Right renal cortex interstitium (tissue), 3 donors: ENCODE measurements around the gene CCDC197. TPM values are rescaled to one million over a fixed set of nuclear protein-coding genes. Genes with fewer than 3 reads are reported as not detected.

Source experiments
- DNase-seq, 3 donors: peaks; one replicate each; pipeline ENCODE4 v3.0.0-alpha.2; 2013; ENCODE audit warnings: low read depth in 3 of 3, low spot score in 2 of 3
- polyA plus RNA-seq, 3 donors: library from polyadenylated mRNA; unstranded; fragments of 120-200 nt; gene quantifications; one replicate each; pipeline ENCODE4 v1.2.1, GENCODE V29; 2013; ENCODE audit not compliant: insufficient read length in 3 of 3

Gene CCDC197
- polyA plus RNA-seq = not detected

DNA sequence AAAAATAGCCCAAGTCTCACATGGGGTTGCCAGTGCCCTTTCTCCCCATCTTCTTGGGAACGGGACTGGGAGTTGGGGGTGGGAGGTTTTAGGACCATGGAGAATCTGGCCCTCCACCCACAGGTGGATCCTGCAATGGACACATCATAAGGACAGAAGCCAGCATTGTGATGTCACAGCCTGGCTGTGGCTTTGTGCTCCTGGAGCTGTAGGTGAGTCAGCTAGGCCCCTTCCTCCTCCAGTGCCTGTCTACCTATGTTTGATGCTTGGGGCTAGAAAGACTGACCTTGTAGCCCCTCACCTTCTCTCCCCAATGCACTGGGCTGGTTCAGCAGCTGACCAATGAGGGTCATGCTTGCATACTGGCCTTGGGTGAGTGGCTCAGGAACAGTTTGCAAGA is at the start of gene CCDC197:
CCDC197 (plus strand) TSS at position 220 of the 400 bp plus-strand sequence. CDS start 831 bp downstream, outside the sequence.
- DNase-seq = no peak

DNA sequence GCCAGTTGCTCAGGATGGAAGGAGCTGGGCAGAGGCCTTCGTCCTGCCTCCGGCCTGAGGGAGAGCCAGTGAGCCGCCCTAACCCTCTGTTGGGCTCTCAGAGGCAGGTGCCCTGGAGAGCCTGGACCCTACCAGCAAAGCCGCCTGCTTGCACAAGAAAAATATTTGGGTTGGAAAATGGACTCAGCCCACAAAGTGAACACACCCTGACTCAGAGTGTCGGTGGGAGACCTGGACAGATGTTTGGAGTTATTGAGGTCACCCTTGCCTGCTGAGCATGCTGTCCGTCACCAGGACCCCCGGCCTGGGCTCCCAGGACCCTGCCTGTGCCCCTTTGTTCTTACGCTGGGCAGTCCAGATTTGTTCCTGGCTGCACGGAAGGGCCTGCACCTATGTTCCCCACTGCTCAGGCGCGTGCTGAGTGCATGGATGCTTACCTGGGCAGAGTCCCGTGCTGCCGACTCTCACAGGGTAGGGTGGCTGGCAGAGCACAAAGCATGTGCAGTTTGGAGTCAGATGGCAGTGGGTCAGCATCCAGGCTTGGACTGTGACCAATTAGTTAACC is 47.5 kb upstream of the CCDC197 start:
- no peak for DNase-seq

DNA sequence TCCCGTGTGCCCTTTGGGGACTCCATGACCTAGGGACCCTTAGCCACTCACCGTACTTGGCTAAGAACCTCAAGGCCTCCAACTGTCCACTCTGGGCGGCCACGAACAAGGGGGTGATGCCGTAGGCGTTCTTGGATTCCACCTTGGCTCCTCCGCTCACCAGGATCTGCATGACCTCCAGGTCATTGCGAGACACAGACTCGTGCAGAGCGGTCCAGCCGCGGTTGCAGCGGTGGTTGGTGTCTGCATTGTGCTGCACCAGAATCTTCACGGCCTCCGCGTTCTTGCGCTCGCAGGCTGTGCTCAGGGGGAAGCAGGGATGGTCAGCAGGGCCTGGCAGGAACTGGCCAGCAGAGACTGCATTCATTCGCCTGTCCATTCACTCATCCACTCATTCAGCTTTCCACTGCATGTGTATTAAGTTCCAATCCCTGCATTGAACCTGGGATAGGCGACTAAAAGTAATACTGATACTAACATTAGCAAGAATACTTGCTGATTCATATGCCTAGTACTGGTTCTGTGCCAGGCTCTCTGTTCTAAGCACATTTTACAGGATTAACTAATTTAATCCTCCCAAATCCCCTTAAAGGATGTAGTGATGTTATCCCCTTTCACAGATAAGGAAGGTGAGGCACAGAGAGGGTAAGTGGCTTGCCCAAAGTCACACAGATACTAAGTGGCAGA is 46.0 kb upstream of the CCDC197 start:
- no peak for DNase-seq

DNA sequence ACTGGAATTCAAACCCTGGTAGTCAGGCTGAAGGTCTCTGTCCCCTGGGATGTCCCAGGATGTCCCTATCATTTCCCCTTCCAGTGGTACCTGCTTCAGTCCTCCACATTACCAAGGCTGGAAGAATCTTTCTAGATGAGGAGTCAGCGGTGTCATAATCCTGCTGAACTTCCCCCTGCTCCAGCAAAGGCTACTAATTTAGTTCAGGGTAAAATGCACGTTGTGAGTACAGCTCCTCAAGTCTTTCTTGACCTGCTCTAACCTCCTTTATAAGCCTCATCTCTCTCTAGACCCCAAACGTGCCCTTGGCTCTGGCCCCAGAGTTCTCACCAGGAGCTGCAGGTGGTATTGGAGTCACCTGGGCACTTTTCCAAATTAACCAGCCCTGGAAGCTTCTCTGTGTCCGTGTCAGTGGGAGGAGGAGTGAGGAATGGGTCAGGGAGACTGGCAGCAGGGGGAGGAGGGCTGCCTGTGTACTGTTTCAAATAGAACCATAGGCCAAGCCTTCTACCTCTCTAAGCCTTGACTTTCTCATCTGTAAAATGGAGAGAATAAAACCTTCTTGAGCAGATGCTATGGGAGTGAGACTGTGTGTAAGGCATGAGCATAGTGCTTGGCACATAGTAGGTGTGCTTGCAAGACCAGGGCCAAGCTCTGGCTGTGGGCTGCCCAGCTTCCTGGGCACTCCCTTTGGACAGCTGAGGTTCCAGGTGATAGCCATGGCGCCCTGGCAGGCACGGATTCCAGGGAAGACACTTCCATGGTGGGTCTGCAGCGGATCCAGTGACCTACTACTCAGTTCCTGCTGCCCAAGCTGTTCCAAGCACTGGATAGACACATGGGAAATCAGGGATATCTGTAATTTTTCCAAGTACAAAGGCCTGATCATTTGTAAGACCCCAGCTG is 45.2 kb upstream of the CCDC197 start:
- DNase-seq = no peak

DNA sequence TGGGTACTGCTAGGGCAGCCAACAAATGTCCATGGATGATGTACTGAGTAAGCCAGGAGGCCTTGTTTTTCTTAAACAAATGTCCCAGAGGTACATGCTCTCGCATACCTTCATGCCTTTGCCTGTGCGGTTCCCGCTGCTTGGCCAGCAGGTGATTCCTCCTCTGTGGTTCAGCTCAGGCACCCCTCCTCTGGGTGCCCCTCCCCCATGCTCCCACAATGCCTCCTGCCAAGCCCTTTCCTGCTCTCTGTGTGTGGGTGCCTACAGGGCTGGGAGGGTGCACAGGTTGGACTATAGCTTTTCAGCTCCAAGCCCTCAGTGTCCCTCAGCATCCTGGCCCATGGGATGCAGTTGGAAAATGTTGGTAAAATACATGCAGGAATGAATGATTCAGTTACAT is 44.3 kb upstream of the CCDC197 start:
- no peak for DNase-seq

DNA sequence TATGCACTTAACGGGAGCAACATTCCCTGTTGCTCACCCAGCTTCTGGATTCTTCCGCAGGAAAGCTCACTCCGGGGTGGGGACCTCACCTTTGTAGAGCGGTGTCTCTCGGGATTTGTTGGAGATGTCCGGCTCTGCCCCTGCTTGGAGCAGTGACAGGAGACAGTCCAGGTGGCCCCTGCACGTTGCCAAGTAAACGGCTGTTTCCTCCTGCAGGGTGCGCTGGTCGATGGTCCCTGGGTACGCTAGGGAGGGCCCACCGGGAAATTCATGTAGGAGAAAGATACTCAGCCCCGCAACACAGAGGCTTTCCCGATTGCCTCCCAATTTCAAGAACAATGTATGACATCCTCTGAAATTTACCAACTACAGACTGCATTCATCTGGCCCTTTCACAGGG is 43.8 kb upstream of the CCDC197 start:
- DNase-seq = no peak

DNA sequence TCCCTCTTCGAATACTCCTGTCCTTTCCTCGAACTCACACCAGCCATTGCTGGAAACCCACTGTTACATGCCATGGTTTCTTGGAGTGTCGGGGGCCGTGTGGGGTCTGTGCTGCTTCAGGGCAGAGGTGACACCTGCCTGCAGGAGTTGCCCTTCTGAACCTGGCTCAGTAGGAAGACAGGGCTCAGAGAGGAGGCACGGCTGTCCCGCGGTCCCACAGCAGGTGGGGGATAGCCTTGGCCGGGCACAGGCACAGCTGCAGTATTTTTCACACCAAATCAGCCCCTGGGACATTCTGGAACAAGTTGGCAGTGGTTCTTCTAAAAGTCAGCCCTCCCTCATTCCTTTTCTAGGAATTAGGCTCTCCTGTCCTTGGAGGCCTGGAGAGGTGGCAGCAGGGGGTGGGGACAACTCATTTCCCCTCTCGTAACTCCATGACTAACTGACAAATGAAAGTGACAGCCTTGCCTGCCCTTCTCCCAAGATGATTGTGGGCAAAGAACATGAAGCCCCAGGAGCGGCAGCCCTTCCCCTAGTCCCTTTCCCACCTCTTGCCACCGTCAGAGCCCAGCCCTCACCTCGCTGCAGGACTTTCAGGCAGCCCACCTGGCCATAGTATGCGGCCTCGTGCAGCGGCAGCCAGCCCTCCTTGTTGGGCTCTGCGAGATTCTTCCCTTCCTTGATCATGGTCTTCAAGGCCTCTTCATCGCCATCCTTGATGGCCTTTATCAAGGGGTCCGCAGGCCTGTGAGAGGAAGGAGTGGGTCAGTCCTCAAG is 43.2 kb upstream of the CCDC197 start:
- DNase-seq = no peak

DNA sequence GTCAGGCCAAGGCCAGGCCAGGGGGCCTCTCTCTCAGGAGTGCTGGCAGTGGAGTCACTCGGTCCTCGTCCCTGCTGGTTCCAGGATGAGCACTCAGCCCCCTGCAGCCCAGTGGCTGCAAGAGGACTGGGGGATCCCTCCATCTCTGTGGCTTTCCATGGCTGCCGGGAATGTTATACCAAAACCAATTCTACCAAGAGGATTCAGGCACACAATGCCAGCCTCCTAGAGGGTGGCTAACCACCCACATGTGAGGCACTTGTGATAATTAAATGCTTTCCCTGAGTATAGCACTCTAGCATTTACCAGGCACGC is 42.6 kb upstream of the CCDC197 start:
- DNase-seq = no peak

DNA sequence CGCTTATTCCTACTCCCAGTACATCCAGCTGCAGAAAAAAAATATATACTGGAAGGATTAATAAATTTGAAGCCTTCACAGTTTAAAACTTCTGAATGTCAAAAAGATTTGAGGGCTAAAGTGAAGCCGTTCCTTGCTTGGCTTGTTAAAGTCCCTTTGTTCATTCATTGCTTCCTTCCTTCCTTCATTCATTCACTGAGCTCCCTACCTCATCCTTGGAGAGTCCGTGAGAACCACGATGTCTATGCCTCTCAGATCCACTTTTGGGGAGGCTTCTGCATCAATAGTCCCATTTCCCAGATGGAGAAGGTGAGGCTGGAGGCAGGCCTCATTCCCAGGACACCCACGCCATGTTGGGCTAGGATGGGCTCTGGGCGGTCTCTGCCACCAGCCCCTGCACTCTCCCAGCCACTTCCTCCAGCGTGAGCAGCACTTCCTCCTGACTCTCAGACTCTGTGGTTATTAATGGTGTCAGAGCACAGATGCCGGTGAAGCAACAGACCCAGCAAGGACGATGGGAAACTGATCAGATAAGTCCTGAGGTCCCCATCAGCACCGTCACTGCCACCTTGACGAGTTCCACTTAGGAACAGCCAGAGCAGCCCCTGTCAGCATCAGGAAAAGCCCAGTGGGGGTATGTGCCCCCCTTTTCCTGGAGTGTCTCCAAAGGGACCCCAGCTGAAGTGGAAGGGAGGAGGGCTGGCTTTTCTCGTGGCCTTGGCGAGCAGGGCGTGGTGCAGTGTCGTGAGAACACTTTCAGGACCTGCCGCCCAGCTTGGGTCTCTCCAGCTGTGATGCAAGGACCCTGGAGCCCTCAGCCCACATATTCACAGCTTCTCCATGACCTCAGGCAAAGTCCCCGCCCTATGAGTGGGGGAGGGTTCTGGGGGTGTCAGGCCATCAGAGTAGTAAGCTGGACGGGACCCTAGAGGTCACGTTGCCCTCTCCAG is 41.9 kb upstream of the CCDC197 start:
- DNase-seq = no peak

DNA sequence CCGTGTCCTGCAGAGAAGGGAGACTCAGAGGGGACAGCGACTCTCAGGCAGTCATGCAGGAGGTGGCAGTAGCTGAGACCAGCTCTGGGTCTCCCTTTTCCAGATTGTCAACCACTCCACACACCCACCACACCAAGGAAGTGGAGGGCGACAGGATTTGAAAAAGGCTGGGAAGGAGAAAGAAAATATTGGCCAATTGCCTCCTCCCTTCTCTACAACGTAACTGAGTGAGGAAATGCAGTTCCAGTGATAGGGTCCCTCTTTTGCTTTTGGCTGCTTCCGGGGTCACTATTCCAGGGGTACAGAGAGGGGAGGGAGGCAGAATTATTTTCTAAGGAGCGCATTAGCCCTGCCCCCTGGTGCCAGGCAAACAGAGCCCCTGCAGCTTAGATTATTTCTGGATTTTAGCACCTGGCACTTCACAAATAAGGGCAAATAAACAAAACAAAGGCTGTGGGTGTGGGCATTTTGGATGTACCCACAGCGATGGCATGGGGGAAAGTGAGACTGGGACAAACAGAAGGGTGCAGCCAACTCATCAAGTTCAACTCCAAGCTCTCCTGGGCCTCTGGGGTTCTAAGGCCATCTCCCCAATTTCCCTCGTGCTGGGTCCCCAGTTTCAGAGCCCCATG is 41.1 kb upstream of the CCDC197 start:
- DNase-seq = no peak

DNA sequence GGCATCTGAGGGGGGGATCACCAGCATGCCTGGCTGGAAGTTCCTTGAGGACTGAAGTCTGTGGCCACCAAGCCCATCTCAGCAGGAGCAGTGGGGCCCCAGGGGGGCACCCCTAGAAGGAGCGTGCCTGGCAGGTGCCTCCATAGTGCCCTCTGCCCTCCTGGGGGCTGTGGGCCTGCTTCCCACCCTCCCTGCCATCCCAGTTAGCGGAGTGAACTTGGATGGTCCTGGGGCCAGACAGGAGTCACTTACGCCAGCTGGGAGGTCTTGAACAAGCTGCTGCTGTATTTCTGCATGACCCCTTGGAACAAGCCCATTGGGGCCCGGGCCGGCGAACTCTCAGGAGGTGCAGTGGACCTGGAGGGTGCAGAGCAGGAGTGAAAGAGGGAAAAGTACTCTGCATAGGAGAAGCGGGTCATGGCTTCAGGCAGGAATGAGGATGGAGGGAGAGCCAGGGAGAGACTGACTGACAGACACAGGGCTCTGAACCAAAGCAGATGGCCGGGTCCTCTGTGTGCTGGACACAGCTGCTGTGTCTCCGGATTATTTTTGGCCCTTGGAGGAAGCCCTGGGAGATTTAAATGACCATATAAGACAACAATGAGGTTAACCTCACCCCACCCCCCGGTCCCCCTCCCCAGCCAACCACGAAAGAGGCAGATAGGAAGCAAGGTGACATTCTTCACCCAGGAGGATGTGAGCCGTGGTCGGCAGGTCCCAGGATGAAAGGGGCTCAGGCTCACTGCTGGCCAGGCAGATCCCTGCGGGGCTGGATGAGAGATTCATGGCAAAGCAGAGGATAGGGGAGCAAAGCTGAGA is 40.4 kb upstream of the CCDC197 start:
- DNase-seq = no peak

DNA sequence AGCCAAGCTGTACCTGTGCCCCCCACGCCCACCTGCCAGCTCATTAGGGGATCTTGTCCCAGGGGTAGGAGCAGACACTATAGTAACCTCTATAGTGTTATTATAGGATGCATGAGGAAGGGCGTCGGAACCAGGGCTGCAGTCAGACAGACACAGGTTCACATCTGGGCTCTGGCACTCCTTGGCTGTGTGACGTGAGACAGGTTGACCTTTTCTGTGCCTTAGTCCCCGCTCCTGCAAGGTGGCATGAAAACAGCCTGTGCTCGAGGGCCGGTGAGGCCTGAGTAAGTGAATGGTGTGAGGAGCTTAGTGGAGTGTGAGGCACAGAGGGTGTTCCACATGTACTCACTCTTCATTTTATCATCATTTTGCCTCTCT is 39.8 kb upstream of the CCDC197 start:
- DNase-seq = no peak

DNA sequence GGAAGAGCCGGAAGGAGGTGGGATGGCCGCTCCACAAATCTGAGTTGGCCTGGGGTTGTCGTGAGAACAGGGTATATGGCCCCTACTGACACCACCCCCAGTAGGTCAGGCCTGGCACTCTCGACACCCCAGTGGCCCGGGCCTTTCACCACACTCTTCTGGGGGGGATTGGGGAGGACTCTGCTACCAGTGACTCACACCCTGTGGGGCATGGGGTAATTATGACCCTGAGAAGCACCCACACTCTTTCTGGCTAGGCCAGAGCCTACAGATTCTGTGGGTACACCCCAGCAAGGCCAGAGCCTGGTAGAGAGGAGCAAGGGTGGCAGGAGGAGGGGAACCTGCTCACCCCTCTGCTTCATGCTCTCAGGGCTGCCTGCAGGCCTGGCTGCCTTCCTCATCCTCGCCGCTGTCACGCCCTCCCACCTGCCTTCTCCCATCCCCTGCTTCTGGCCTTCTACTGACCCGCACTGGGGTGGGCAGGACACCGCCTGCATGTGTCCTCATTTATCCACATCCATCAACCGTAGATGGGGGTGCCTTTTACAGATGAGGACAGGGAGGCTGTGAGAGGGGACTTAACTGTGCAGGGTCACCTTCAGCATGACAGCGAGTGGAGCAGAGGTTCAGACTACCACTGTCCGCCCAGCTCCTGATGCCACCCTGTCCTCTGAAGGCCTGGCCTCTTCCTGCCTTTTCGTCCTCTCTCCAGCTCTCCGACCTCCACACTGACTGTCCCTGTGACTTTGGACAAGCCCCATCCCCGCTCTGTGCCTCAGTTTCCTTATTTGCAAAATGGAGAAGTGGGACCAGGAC is 39.1 kb upstream of the CCDC197 start:
- no peak for DNase-seq

DNA sequence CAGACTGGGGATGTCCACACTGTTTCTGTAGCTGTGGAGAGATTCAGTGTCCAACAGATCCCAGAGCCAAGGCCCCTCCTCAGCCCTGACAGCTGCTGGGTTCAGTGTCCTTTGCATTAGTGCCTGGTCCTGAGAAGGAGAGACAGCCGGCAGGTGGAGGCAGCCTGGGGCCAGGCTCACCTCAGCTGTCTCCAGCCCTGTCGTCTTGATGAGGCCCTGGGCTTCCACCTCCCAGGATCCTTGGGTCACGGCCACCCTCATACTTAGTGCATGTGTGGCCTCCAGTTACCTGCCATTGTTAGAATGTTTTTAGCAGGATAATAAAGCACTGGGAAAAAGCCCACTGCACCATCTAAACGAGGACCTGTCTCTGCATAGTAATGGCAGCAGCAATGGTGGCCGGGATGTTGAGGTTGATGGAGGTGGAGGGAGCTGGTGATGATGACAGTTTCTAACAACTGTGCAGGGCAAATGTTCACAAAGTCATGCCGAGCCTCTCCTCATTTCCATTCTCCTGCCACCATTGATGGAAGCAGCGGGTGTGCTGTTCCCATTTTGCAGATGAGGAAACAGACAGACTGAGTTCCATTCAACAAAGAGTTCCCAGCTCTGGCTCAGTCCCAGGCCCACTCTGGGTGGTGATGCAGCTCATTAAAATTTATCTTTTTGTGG is 38.4 kb upstream of the CCDC197 start:
- no peak for DNase-seq

DNA sequence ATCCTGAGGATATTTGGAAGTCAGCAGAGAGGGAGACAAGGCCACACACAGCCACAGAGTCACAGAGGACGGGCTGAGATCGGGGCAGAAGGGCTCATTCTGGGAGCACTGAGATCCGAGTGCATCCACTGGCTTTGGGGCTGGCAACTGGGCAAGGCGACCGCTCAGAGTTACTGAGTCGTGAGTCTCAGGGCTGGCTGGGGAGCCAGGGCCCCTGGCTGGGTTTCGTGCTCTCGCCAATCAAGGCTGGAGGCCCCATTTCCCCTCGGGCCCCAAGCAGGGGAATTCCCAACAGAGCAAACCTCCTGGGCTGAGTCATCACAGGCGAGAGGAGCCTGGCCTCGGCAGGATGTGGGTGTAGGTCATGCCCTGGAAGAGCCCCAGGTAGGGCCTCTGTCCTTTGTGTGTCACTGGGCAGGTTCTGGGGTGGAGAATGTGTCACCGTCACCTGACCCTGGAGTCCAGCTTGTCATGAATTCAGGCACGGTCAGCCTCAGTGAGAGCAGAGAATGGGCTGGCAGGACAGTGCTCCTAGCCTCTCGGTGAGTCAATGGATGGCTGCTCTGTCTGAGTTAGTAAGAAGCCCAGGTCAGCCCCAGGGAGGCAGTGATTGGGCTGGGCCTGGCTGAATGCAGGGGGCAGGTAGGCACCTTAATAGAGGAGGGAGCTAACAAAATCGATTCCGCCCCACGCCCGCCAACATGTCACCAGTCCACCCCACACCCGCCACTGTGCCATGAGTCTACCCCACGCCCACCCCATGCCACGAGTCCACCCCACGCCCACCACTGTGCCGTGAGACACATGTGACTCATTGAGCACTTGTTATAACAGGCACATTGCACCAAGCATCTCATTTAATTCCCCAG is 37.6 kb upstream of the CCDC197 start:
- DNase-seq = no peak

DNA sequence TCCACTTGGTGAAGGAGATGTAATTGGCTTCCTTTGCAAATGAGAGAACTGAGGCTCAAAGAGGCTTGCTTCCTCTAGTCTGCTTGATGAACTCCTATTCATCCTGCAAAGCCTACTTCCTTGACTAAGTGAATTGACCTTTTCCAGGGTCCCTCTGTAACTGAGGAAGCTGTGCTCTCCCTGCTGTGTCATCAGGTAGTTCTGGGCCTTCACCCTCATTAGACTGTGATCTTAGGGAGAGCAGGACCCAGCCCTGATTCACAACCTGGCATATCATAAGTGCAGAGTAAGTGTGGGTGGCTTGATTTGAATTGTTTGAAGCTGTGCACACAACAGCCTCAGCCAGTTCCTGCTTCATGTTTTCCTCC is 37.0 kb upstream of the CCDC197 start:
- no peak for DNase-seq
